Measurements from ENCODE around the gene CDH24. TPM values are rescaled to one million over a fixed set of nuclear protein-coding genes. Genes with fewer than 3 reads are reported as not detected.

Gene CDH24
- total RNA-seq, 1 experiment from 2014 or later = 12.3 TPM

- no peak for DNase-seq
- Histone ChIP-seq H3K36me3 (replicated peaks; ENCODE audit: control insufficient read depth, insufficient read depth, low read length) (peaks cover 41% of the 10 kb centered on the region), H3K27me3 (ENCODE audit: control insufficient read depth, insufficient read depth, low read length) (no peaks in the 10 kb centered on the region), H3K4me3 (ENCODE audit: insufficient read depth, low read depth, low read length) (no peak overlapping the region)
These were observed 17.6 kb upstream of the CDH24 start for GRCh38 chr14:23074906-23075305.

DNA sequence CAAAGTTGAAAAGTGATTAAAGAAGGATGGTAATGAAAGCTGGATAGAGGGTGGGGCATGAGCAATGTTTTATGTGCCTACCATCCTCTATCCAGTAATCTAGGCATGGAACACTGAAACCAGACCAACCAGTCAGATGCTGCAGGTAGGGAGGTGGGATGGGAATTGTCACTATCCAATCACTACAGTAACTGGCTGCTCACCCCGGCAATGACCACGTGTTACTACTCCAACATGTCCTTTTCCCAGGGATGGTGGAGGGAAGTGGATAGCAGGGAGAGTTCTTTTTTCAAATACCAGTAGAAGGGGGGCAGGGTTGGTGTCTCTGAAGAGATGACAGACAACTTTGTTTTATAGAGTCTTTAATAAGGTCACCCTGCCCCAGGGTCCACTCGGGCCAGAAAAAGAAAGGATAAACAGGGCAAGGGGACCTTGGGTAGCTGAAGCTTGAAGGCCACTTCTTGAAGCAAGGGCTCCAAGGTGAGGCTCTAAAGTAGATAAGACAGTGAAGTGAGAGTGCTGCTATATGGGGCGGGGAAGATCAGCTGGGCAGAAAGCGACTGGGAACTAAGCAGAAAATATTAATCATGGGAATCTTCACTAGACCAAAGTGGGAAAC lies 14.7 kb upstream of the CDH24 start:
- Histone ChIP-seq H3K27me3 (ENCODE audit: control insufficient read depth, insufficient read depth, low read length) (no peaks in the 10 kb centered on the region), H3K4me3 (ENCODE audit: insufficient read depth, low read depth, low read length) (no peak overlapping the region; the same call in 1 of the 2 replicates), H3K36me3 (replicated peaks; ENCODE audit: control insufficient read depth, insufficient read depth, low read length) (peaks cover 36% of the 10 kb centered on the region)
- DNase-seq = peak; percentile 55

- H3K36me3 ChIP-seq (replicated peaks; ENCODE audit: control insufficient read depth, insufficient read depth, low read length) = peaks cover 38% of the 10 kb centered on the region
- H3K27me3 ChIP-seq (ENCODE audit: control insufficient read depth, insufficient read depth, low read length) = no peaks in the 10 kb centered on the region
- peak overlapping the region; percentile 82 for H3K4me3 ChIP-seq (ENCODE audit: insufficient read depth, low read depth, low read length)
- peak; percentile 92 for DNase-seq
These were observed 14.1 kb upstream of the CDH24 start for GRCh38 chr14:23071244-23071920.

DNA sequence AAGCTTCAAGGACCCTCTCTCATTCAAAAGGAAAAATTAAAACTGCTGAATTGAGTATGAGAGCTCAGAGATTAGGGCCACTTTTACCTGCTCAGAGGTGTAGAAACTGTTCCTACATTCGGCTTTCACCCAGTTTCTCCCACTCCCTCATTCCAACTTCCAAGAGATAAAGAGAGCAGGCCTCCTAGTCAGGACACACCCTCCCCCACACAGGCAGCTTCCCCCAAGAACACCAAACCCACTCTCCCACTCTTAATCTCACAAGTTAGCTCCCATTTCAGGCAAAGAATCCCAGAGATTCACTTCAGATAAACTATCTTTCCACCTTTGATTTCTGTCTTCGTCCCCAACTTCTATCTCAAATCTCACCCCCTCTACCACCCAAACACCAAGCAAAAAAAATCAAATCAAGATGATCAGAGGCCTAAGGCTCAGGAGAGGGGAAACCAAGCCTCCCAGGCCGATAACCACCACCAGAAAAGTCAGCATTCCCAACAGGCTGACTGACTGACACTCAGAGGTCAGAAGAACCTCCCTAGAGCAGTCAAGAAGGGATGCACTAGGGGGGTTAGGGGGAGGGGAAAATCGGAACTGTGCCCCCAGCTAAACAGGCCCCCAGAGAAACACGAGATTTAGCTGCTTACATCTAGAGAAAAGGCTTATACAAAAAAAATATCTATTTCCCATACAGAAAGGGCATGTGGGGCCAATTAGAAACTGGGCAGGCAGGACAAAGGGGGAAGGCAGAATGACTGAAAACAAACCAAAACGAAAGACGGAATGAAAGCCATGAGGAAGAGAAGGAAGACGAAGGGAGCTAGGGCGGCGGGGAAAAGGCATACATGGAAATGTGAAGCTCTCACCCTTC lies 13.2 kb upstream of the CDH24 start:
- Histone ChIP-seq H3K36me3 (replicated peaks; ENCODE audit: control insufficient read depth, insufficient read depth, low read length) (peaks cover 40% of the 10 kb centered on the region), H3K27me3 (ENCODE audit: control insufficient read depth, insufficient read depth, low read length) (no peaks in the 10 kb centered on the region), H3K4me3 (ENCODE audit: insufficient read depth, low read depth, low read length) (peak overlapping the region; percentile 82)
- peak; percentile 44 for DNase-seq

- no peak overlapping the region for H3K4me3 ChIP-seq (ENCODE audit: insufficient read depth, low read depth, low read length)
- peaks cover 40% of the 10 kb centered on the region for H3K36me3 ChIP-seq (replicated peaks; ENCODE audit: control insufficient read depth, insufficient read depth, low read length)
- H3K27me3 ChIP-seq (ENCODE audit: control insufficient read depth, insufficient read depth, low read length) = no peaks in the 10 kb centered on the region
- no peak for DNase-seq
These were observed 12.1 kb upstream of the CDH24 start for GRCh38 chr14:23069413-23069806.

- H3K27me3 ChIP-seq (ENCODE audit: control insufficient read depth, insufficient read depth, low read length) = no peaks in the 10 kb centered on the region
- H3K4me3 ChIP-seq (ENCODE audit: insufficient read depth, low read depth, low read length) = no peak overlapping the region
- peaks cover 45% of the 10 kb centered on the region for H3K36me3 ChIP-seq (replicated peaks; ENCODE audit: control insufficient read depth, insufficient read depth, low read length)
- DNase-seq = peak; percentile 93
These were observed 11.6 kb upstream of the CDH24 start for GRCh38 chr14:23068789-23069412.

GRCh38 chr14:23067847-23068788 lies 10.8 kb upstream of the CDH24 start:
- no peak overlapping the region for H3K4me3 ChIP-seq (ENCODE audit: insufficient read depth, low read depth, low read length)
- peaks cover 52% of the 10 kb centered on the region for H3K36me3 ChIP-seq (replicated peaks; ENCODE audit: control insufficient read depth, insufficient read depth, low read length)
- no peaks in the 10 kb centered on the region for H3K27me3 ChIP-seq (ENCODE audit: control insufficient read depth, insufficient read depth, low read length)
- peak; percentile 69 for DNase-seq

DNA sequence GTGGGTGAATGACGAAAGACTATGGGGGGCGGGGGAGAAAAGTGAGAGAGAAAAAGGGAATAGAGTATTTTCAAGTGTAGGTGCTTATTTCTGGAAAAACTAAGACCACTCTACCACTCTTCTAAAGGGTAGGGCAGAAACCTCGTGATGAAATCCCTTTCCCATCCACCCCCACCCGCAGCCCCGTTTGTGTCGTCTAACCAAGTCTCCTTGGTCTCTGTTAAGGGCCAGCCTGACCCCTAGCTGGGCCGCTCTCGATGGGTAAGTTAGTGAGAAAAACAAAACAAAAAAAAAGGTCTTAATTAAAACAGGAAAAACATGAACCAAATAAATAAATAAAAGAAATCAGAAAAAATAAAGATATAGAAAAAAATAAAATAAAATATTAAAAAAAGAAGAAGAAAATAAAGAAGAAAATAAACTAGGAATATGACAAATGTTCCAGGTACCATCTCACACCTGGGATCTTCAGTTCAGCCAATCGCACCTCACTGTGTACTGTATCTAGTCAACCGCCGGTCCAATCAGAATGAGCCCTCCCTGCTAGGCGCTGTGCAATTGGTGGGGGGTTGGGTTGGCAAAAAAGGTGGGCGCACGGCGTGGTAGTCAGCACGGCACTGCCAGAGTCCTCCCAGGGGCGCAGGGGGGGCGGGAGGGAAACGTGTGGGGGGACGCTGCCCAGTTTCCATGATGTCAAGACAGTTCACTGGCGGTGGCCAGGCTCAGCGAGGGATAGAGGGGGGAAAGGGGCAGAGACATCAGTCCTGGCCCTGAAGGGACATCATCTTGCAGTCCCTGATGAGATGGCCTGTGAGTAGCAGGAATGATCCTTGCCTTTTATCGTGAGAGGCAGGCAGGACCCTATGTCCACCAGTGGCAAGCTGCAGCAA lies 9.8 kb upstream of the CDH24 start:
- peaks cover 56% of the 10 kb centered on the region for H3K36me3 ChIP-seq (replicated peaks; ENCODE audit: control insufficient read depth, insufficient read depth, low read length)
- H3K27me3 ChIP-seq (ENCODE audit: control insufficient read depth, insufficient read depth, low read length) = no peaks in the 10 kb centered on the region
- no peak overlapping the region for H3K4me3 ChIP-seq (ENCODE audit: insufficient read depth, low read depth, low read length)
- DNase-seq = peak; percentile 38

DNA sequence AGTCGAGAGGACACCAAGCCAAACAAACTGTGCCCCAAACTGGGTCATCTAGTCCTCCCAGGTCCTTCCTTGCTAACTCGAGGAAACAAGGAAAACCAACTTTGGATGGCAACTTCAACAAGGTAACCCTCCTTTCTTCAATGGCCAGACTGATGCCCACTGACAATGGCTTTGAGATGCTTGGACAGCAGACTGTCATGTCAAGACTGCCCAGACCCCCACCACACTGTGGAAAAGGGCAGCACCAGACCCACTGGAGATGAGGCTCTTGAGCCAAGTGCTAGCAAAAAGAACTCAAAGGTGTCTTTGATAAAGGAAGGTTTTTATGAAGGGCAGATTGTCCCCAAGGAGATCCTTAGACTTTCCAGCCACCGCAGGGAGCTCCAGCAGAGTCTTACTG lies 9.0 kb upstream of the CDH24 start:
- Histone ChIP-seq H3K27me3 (ENCODE audit: control insufficient read depth, insufficient read depth, low read length) (no peaks in the 10 kb centered on the region), H3K4me3 (ENCODE audit: insufficient read depth, low read depth, low read length) (no peak overlapping the region), H3K36me3 (replicated peaks; ENCODE audit: control insufficient read depth, insufficient read depth, low read length) (peaks cover 59% of the 10 kb centered on the region)
- DNase-seq = peak; percentile 19

DNA sequence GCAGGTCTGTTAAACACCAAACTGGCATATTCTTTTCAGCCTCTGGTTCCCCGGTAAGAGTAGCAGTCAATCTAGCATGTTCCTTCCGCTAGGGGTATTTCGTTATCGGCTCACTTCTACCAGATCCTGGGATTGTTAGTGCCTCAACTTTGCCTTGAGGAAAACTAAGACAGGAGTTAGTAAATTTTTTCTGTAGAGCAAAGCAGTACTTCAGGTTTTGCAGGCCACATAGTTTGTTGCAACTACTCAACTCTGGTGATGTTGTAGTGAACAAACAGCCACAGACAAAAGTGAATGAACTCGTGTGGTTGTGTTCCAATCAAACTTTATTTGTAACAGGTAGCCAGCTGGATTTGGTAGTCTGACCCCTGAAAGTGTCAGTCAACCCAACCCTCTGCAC lies 6.3 kb upstream of the CDH24 start:
- Histone ChIP-seq H3K27me3 (ENCODE audit: control insufficient read depth, insufficient read depth, low read length) (no peaks in the 10 kb centered on the region), H3K4me3 (ENCODE audit: insufficient read depth, low read depth, low read length) (no peak overlapping the region), H3K36me3 (replicated peaks; ENCODE audit: control insufficient read depth, insufficient read depth, low read length) (peaks cover 70% of the 10 kb centered on the region)
- no peak for DNase-seq

DNA sequence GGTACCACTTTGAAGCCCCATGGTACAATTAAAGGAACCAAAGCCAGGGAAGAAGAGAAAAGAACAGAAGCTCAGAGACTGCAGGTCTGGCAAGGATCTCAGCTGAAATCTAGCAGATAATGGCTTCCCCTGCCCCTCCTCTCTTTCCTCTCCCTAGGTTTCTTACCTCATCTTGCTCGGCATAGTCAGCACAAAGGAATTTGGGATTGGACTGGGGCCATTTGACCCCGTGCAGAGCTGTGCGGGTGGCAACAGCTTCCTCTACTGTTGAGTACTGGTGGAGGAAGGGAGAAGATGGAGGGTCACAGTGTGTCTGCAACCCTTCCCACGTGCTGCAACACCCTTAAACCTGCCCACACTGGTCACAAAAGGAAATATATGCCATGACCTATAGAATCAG lies 4.7 kb upstream of the CDH24 start:
- H3K36me3 ChIP-seq (replicated peaks; ENCODE audit: control insufficient read depth, insufficient read depth, low read length) = peaks cover 58% of the 10 kb centered on the region
- no peak overlapping the region for H3K4me3 ChIP-seq (ENCODE audit: insufficient read depth, low read depth, low read length)
- peak; percentile 23 for DNase-seq
- peaks cover 2% of the 10 kb centered on the region for H3K27me3 ChIP-seq (ENCODE audit: control insufficient read depth, insufficient read depth, low read length)

GRCh38 chr14:23060536-23061260 lies 3.4 kb upstream of the CDH24 start:
- peaks cover 7% of the 10 kb centered on the region for H3K27me3 ChIP-seq (ENCODE audit: control insufficient read depth, insufficient read depth, low read length)
- H3K36me3 ChIP-seq (replicated peaks; ENCODE audit: control insufficient read depth, insufficient read depth, low read length) = peaks cover 47% of the 10 kb centered on the region
- peak; percentile 26 for DNase-seq
- no peak overlapping the region for H3K4me3 ChIP-seq (ENCODE audit: insufficient read depth, low read depth, low read length)

Measured in H7 (cell line).